ENCODE results near the gene GUCA1A. TPM values are rescaled to one million over a fixed set of nuclear protein-coding genes. Genes with fewer than 3 reads are reported as not detected.
A peak's percentile ranks its signal among the peaks of the same experiment; 100 is the strongest.
"Not testable (repeated sequence)": the region's sequence is repeated elsewhere in the genome, so short reads cannot be mapped to it uniquely, and the experiment has no call there.

Gene GUCA1A
- total RNA-seq, 6 donors from 2014 or later: not detected

DNA sequence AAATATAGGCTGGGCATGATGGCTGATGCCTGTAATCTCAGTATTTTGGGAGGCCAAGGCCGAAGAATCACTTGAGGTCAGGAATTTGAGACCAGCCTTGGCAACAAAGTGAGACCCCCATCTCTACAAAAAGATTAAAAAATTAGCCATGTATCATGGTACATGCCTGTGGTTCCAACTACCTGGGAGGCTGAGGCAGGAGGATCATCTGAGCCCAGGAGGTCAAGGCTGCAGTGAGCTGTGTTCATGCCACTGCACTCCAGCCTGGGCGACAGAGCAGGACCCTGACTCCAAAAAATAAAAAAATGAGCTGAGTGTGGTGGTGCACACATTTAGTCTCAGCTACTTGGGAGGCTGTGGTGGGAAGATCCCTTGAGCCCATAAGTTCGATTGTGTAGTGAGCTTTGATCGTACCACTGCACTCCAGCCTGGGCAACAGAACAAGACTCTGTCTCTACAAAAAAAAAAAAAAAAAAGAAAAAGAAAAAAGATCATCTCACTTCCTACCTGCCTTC lies 31.7 kb downstream of the GUCA1A start:
- H3K36me3 ChIP-seq: peaks cover 18 to 66% (median 37%) of the 10 kb centered on the region in 4 donors
- no peak for ATAC-seq (ENCODE audit: low FRiP score in 2 of 2)

DNA sequence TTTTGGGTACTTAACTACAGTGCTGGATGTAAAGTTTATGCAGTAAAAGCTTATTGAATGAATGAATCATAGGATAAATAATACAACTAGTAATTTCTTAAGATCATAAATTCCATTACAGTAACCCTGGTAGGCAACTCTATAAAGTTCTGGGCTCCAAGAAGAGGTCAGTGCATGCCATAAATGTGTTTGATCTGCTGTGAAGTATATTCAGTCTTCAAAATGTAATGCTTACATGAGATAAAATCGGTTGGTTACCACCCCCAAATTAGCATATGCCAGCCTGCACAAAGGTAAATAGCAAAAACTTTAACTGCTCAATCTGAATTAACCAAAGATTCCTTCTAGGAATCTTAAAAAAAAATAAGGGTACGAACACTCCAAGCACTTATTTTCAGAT lies 34.4 kb downstream of the GUCA1A start:
- peaks cover 22 to 90% (median 57%) of the 10 kb centered on the region in 4 donors for H3K36me3 ChIP-seq
- not testable (repeated sequence) for DNase-seq; H3K27ac ChIP-seq; H3K9me3 ChIP-seq; H3K27me3 ChIP-seq; ATAC-seq (ENCODE audit: low FRiP score in 2 of 2); H3K4me1 ChIP-seq; H3K4me3 ChIP-seq
- 81 to 84% methylated on average over 2 of the region's 2 CpGs for WGBS, 2 donors

More for the DNA sequence above, 31.7 kb downstream of the GUCA1A start:
- no peak overlapping the region for H3K4me3 ChIP-seq
- DNase-seq: no peak
- WGBS, 2 donors: 96 to 97% methylated on average over 4 of the region's 4 CpGs
- H3K27ac ChIP-seq: no peak overlapping the region
- no peaks in the 10 kb centered on the region for H3K27me3 ChIP-seq
- peaks cover 0 to 8% (median 6%) of the 10 kb centered on the region in 4 donors for H3K4me1 ChIP-seq
- no peaks in the 10 kb centered on the region for H3K9me3 ChIP-seq
- TF ChIP-seq EP300 (IDR thresholded peaks at IDR 0.05): no peak
- TF ChIP-seq POLR2AphosphoS5 (IDR thresholded peaks at IDR 0.05): no peak
- TF ChIP-seq, protein P1, sequence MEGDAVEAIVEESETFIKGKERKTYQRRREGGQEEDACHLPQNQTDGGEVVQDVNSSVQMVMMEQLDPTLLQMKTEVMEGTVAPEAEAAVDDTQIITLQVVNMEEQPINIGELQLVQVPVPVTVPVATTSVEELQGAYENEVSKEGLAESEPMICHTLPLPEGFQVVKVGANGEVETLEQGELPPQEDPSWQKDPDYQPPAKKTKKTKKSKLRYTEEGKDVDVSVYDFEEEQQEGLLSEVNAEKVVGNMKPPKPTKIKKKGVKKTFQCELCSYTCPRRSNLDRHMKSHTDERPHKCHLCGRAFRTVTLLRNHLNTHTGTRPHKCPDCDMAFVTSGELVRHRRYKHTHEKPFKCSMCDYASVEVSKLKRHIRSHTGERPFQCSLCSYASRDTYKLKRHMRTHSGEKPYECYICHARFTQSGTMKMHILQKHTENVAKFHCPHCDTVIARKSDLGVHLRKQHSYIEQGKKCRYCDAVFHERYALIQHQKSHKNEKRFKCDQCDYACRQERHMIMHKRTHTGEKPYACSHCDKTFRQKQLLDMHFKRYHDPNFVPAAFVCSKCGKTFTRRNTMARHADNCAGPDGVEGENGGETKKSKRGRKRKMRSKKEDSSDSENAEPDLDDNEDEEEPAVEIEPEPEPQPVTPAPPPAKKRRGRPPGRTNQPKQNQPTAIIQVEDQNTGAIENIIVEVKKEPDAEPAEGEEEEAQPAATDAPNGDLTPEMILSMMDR (IDR thresholded peaks at IDR 0.05): no peak
- TF ChIP-seq POLR2A (IDR thresholded peaks at IDR 0.05): no peak

DNA sequence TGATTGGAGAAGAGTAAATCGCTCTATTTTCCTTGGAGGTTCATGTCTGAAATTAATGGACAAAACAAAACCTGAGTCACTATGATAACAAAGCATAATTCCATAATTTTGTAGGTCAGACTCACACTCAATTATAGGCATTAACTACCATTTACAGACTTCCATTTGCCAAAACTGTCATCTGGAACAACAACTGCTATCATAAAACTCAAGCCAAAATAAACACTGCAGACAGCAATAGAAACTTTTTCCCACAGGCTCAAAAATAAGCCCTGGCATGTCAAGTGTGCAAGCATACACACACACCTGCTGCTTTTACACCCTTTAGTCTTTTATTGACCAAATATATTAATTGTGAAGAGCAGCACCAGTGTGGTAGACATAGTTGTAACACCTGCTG lies 37.4 kb downstream of the GUCA1A start:
- Histone ChIP-seq H3K4me1 (peaks cover 0 to 6% (median 3%) of the 10 kb centered on the region in 4 donors), H3K27ac (no peak overlapping the region), H3K27me3 (no peaks in the 10 kb centered on the region), H3K36me3 (peaks cover 29 to 81% (median 64%) of the 10 kb centered on the region in 4 donors), H3K9me3 (no peaks in the 10 kb centered on the region), H3K4me3 (no peak overlapping the region)
- TF ChIP-seq, protein P1 (IDR thresholded peaks at IDR 0.05): no peak
- TF ChIP-seq EP300 (IDR thresholded peaks at IDR 0.05) (no peak), POLR2AphosphoS5 (IDR thresholded peaks at IDR 0.05) (no peak), POLR2A (IDR thresholded peaks at IDR 0.05) (no peak)
- 58 to 100% methylated on average over 1 of the region's 1 CpG for WGBS, 2 donors
- ATAC-seq (ENCODE audit: low FRiP score in 2 of 2) (no peak), DNase-seq (no peak)

DNA sequence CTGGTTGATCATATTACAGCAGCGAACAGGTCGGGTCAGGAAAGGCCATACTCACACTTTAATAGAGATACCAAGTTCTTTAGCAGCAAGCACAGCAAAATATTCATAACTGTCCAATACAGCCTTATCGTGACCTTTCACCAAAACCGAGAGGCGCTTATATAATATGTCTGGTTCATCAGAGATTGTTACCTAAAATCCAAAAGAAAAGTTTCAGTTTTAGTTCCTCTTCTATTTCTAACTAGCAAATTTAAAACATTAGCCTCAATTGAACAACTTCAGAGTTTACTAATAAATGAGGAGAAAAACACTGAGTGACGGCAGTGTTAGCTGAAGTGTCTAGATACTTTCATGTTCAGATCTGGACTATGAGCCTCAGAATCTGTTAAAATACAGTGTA lies 38.6 kb downstream of the GUCA1A start:
- Histone ChIP-seq H3K27me3 (no peaks in the 10 kb centered on the region), H3K9me3 (no peaks in the 10 kb centered on the region), H3K4me1 (peaks cover 4 to 11% (median 8%) of the 10 kb centered on the region in 4 donors), H3K27ac (no peak overlapping the region), H3K36me3 (peaks cover 26 to 70% (median 55%) of the 10 kb centered on the region in 4 donors), H3K4me3 (no peak overlapping the region)
- WGBS, 2 donors: 87 to 98% methylated on average over 6 of the region's 6 CpGs
- DNase-seq (no peak), ATAC-seq (ENCODE audit: low FRiP score in 2 of 2) (no peak)
- TF ChIP-seq POLR2A (IDR thresholded peaks at IDR 0.05) (no peak), POLR2AphosphoS5 (IDR thresholded peaks at IDR 0.05) (no peak), EP300 (IDR thresholded peaks at IDR 0.05) (no peak)
- TF ChIP-seq, protein P1 (IDR thresholded peaks at IDR 0.05): no peak

DNA sequence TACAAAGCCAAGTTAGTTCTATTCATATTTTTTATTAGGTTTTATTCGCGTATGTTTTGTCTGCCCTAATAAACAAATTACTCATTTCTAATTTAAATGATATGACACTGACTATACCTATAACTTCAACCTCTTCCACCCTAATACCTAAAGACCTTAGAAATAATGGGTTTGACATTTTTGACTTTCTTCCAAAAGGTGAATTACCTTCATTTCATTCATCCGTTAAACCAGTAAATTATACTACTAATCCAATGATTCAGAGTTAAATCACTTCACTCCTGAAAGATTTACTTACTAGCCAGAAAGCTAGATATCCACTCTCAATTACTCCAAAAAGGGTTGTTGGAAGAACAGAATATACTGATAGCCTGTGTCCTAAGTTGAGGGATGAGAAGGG lies 39.3 kb downstream of the GUCA1A start:
- Histone ChIP-seq H3K4me1 (peaks cover 8 to 16% (median 13%) of the 10 kb centered on the region in 4 donors), H3K9me3 (no peaks in the 10 kb centered on the region), H3K27me3 (no peaks in the 10 kb centered on the region), H3K27ac (no peak overlapping the region), H3K4me3 (no peak overlapping the region), H3K36me3 (peaks cover 26 to 64% (median 55%) of the 10 kb centered on the region in 4 donors)
- TF ChIP-seq, protein P1 (IDR thresholded peaks at IDR 0.05): no peak
- TF ChIP-seq EP300 (IDR thresholded peaks at IDR 0.05): no peak
- TF ChIP-seq POLR2AphosphoS5 (IDR thresholded peaks at IDR 0.05): no peak
- no peak for TF ChIP-seq POLR2A (IDR thresholded peaks at IDR 0.05)
- ATAC-seq (ENCODE audit: low FRiP score in 2 of 2) (no peak), DNase-seq (no peak)
- WGBS, 2 donors: 61 to 80% methylated on average over 3 of the region's 3 CpGs

DNA sequence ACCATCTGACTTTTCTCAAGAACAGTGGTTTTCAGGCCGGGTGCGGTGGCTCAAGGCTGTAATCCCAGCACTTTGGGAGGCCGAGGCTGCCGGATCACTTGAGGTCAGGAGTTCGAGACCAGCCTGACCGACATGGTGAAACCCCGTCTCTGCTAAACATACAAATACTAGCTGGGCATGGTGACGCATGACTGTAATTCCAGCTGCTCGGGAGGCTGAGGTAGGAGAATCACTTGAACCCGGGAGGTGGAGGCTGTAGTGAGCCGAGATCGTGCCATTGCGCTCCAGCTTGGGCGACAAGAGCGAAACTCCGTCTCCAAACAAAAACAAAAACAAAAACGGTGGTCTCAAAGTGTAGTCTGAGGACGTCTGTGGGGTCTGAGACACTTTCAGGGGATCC lies 43.3 kb downstream of the GUCA1A start:
- Histone ChIP-seq H3K36me3 (peaks cover 8 to 26% (median 21%) of the 10 kb centered on the region in 4 donors), H3K4me3 (peak overlapping the region in 1 of 4 donors; percentile 83), H3K4me1 (peaks cover 8 to 16% (median 16%) of the 10 kb centered on the region in 4 donors)
- H3K9me3 ChIP-seq; DNase-seq; H3K27me3 ChIP-seq; ATAC-seq (ENCODE audit: low FRiP score in 2 of 2); H3K27ac ChIP-seq: not testable (repeated sequence)
- 84% methylated on average over 17 to 18 of the region's 18 CpGs for WGBS, 2 donors

All from upper lobe of left lung (tissue), 6 donors.